ENCODE data around the gene MT1G.
"Not testable (repeated sequence)": the region's sequence is repeated elsewhere in the genome, so short reads cannot be mapped to it uniquely, and the experiment has no call there.

Gene MT1G

DNA sequence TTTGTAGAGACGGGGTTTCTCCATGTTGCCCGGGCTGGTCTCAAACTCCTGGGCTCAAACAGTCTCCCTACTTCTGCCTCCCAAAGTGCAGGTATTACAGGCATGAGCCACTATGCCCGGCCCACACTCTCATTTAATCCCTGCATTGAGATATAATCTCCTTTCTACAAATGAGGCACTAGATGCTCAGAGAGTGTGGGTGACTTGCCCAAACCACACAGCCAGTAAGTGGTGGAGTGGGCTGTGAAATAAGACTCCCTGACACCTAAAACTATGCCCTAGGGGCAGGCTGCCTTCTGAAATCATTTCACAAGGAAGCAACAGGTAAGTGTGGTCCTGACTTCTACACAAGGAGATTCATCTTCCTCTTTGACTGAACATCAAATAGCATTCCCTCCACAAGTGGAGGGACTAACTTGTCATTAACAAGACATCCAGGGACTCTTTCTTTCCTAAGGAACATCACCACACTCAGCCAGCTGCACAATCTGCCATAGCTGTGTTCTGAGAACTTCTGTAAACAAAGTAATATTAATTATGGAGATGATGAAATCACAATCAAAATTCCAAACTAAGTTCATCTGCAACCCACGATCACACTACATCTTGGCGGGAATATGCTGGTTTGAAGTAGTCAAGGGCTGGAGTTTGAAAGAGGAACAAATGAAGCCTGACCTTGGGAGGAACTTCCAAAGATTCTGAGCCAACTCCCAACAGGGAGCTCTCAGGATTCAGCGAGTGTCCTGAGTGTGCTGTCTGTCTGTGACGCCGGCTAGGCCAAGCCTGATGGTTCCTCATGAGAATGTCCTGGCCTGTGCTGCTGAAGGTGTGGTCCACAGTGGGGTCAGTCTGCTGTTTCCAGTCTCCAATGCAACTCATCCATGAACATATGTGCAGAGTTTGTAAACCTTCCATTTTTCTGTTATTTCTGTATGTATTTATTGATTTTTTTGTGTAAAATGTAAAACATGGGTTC lies 2.3 kb downstream of the MT1G start:
- H3K27ac ChIP-seq (ENCODE audit: extremely low read depth, low read depth, low read length); H3K4me1 ChIP-seq (ENCODE audit: control insufficient read depth, insufficient read depth, low read length); CTCF ChIA-PET; H3K36me3 ChIP-seq (ENCODE audit: control insufficient read depth in 2 of 2, insufficient read depth in 1 of 2, low read length in 2 of 2); H3K4me3 ChIP-seq (ENCODE audit: low read depth, low read length); H3K9me3 ChIP-seq (ENCODE audit: control insufficient read depth, insufficient read depth, low read depth, low read length); POLR2A ChIA-PET: not testable (repeated sequence)
- TF ChIP-seq ZFHX2 (tag by site-specific recombination; conservative IDR thresholded peaks at IDR 0.05), result peak; percentile 78
- peak; percentile 91 for TF ChIP-seq EGR2 (tag by site-specific recombination; IDR thresholded peaks at IDR 0.05; ENCODE audit: low read depth)
- TF ChIP-seq SCRT2 (tag by site-specific recombination; IDR thresholded peaks at IDR 0.05), result peak; percentile 80

- ChIA-PET CTCF (no interaction called here), POLR2A (no interaction called here)
- Histone ChIP-seq H3K9me3 (ENCODE audit: control insufficient read depth, insufficient read depth, low read depth, low read length) (no peaks in the 10 kb centered on the region), H3K4me1 (ENCODE audit: control insufficient read depth, insufficient read depth, low read length) (no peaks in the 10 kb centered on the region; the same call in 1 of the 2 replicates), H3K36me3 (ENCODE audit: control insufficient read depth in 2 of 2, insufficient read depth in 1 of 2, low read length in 2 of 2) (no peaks in the 10 kb centered on the region), H3K4me3 (ENCODE audit: low read depth, low read length) (no peak overlapping the region), H3K27ac (ENCODE audit: extremely low read depth, low read depth, low read length) (no peak overlapping the region)
- TF ChIP-seq SCRT1 (tag by site-specific recombination; IDR thresholded peaks at IDR 0.05; ENCODE audit: borderline replicate concordance), result 0 out of 2 replicates have a peak, but pooled peaks have one; percentile 32
- TF ChIP-seq SCRT2 (tag by site-specific recombination; IDR thresholded peaks at IDR 0.05), result peak; percentile 81
- TF ChIP-seq BCL6B (tag by site-specific recombination; IDR thresholded peaks at IDR 0.05), result no peak
These were observed 3.4 kb downstream of the MT1G start for GRCh38 chr16:56664506-56664905.

DNA sequence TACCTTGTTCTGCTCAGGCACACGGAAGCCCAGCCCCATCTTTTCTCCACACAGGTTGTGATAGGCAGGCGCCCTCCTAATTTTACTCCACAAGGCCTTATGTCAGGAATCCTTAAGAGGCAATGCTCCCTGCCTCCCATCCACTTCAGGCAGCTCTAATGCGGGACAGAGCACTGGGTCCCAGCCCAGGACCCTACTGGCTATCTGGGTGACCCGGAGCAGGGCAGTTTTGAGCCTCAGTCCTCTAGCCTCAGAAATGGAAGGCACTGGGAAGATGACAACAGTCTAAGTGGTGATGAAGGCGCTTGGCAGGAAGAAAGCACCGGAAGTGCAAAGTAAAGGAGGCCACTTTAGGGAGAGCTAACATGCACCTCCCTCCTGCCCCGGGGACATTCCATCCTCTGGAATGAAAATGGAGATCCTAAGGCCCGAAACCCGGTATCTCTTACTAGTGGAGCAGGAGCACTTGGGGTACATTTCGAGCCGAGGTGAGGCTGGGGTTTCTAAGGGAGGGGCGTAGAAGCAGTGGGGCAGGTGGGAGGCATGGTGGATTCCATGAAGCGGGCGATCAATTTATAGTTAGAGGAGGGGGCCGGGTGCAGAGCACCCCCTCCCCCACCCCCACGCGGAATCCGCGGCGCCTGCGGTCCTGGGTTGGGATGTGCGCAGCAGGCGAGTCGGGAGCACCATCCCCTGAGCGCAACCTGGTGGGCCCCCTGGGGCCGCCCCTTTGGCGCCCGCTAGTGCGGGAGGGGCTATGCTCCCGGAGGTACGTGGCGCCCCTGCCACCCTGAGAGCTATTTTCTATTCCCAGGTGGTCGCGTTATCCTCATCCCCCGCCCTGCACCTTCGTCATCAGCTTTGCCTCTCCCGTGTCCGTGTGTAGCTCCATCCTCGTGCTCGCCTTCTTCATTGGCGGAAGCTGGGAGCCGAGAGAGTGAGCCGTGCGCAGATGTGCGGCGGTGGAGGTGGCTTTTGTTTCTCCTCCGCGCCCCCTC lies 5.2 kb downstream of the MT1G start:
- H3K4me1 ChIP-seq (ENCODE audit: control insufficient read depth, insufficient read depth, low read length), result no peaks in the 10 kb centered on the region; the same call in 1 of the 2 replicates
- no peak overlapping the region for H3K27ac ChIP-seq (ENCODE audit: extremely low read depth, low read depth, low read length)
- H3K4me3 ChIP-seq (ENCODE audit: low read depth, low read length), result no peak overlapping the region
- H3K9me3 ChIP-seq (ENCODE audit: control insufficient read depth, insufficient read depth, low read depth, low read length), result no peaks in the 10 kb centered on the region
- no peak for TF ChIP-seq ZNF560 (tag by site-specific recombination; IDR thresholded peaks at IDR 0.05; ENCODE audit: borderline replicate concordance)
- TF ChIP-seq MYNN (tag by site-specific recombination; IDR thresholded peaks at IDR 0.05; ENCODE audit: borderline replicate concordance), result no peak
- TF ChIP-seq SCRT2 (tag by site-specific recombination; IDR thresholded peaks at IDR 0.05), result no peak
- TF ChIP-seq ZNF488 (tag by site-specific recombination; IDR thresholded peaks at IDR 0.05), result no peak
- no peak for TF ChIP-seq ZNF2 (tag by site-specific recombination; IDR thresholded peaks at IDR 0.05)
- no peak for TF ChIP-seq ZNF391 (tag by site-specific recombination; IDR thresholded peaks at IDR 0.05; ENCODE audit: borderline replicate concordance, low read depth)
- TF ChIP-seq PRDM1 (tag by site-specific recombination; IDR thresholded peaks at IDR 0.05), result no peak
- TF ChIP-seq ZNF677 (tag by site-specific recombination; IDR thresholded peaks at IDR 0.05), result no peak
- no peak for TF ChIP-seq ZNF600 (tag by site-specific recombination; IDR thresholded peaks at IDR 0.05)
- POLR2A ChIA-PET, result interaction anchor here (0.6 kb wide), 1 partner anchor 1808 kb away, joined by 3 read pairs; no protein-coding TSS in a partner anchor
- no peaks in the 10 kb centered on the region for H3K36me3 ChIP-seq (ENCODE audit: control insufficient read depth in 2 of 2, insufficient read depth in 1 of 2, low read length in 2 of 2)
- CTCF ChIA-PET, result no interaction called here
